Melanocyte of skin (primary cell): ENCODE measurements around the gene NNT. TPM values are rescaled to one million over a fixed set of nuclear protein-coding genes. Genes with fewer than 3 reads are reported as not detected.

Experiments used
- total RNA-seq, 2 donors: library from RNA; depleted of rRNA; stranded (reverse); fragments of >200 nt; gene quantifications; 2 replicates each; pipeline ENCODE4 v1.2.3, GENCODE V29; 2012

Gene NNT
- 10 to 100 TPM; 46.5 to 59.6 TPM for total RNA-seq

DNA sequence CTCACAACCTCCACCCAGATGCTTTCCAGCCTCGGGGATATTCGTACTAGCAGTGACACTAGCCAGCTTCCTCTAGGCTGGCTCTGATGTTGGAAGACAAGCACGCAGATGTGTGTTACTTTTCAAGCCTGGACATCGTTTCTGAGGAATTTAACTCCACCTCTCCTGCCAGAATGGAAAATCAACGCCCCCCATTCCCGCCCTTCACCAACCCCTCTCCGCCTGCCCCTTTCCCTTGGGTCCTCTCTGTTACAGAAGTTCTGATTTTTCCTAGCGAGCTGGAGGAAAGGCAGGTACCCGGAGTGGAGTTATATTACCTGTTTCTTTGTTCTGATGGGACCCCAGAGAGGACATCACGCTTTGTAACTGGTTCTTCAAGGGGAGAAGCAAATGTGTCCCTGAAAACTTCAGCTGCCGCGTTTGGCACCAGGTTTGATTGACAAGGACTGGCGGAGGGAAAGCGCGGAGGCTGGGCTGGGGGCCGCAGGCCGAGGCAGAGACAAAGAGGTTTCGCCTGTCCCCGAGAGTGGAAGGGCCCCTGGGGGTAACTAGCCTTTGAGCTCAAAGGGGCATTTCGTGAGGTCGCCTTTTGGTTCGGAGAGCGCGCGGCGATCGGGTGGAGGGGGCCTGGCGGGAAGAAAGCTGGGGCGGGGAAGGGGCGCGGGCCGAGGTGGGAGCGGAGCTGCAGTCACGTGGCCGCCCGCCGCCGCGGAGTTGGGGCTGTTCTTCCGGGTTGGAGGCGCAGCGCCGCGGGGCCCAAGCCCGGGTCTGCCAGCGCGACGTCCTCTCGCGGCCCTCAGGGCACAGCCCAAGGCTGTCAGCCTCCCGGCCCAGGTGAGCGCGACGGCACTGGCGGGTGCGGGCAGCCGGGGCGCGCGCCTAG lies at the start of gene NNT:
Gene NNT, plus strand, starts transcription at position 720 of the 883 bp plus-strand sequence. CDS start 6,016 bp downstream, outside the sequence.

GRCh38 chr5:43556857-43557542 lies 46.0 kb upstream of the NNT start, which contains the start of gene PAIP1:
PAIP1 (minus strand) TSS chr5:43557077; CDS start chr5:43556846, 231 bp downstream.

Other genes with a start within 250 kb of the NNT start
- gene CCL28, start 190.8 kb upstream of the NNT start, total RNA-seq, result 10 to 100 TPM; 11.7 to 29.6 TPM
- 1 to 10 TPM; 7.9 to 8.7 TPM for gene TMEM267, start 119.3 kb upstream of the NNT start, total RNA-seq
- 10 to 100 TPM in 1 of 2 donors, 1 to 10 TPM in 1; 6.5 to 11.3 TPM for gene C5orf34, start 88.0 kb upstream of the NNT start, total RNA-seq
- gene PAIP1, start 46.1 kb upstream of the NNT start, total RNA-seq, result 100 to 1,000 TPM; 106 to 119 TPM